Measurements from ENCODE around the gene ASZ1.

The ASZ1 gene

DNA sequence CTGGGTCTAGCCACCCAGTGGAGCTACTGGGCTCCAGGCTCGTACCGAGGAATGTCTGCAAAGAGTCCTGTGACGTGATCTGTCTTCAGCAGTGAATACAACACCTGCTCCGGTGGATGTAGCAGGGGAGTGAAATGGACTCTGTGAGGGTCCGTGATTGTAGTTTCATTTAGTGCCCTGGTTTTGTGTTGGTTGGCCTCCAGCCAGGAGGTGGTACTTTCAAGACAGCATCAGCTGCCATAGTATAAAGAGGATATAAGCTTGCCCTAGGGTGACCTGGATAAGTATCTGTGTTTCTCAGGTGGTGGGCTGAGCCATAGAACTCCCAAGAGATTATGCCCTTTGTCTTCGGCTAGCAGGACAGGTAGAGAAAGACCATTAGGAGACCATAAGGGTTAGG, 79.8 kb downstream of the ASZ1 start:
- no peak for DNase-seq (ENCODE audit: low read depth in 4 of 4, low spot score in 1 of 4)

DNA sequence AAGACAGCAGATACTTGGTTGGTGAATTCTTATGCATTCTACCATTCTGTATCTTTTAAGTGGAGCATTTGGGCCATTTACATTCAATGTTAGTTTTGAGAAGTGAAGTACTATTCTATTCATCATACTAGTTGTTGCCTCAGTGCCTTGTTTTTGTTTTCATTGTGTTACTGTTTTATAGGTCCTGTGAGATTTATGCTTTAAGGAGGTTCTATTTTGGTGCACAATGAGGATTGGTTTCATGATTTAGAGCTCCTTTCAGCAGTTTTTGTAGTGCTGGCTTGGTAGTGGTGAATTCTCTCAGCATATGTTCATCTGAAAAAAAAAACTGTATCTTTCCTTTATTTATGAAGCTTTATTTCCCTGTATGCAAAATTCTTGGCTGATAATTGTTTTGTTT, 81.1 kb downstream of the ASZ1 start:
- DNase-seq (ENCODE audit: low read depth in 4 of 4, low spot score in 1 of 4), result no peak

DNA sequence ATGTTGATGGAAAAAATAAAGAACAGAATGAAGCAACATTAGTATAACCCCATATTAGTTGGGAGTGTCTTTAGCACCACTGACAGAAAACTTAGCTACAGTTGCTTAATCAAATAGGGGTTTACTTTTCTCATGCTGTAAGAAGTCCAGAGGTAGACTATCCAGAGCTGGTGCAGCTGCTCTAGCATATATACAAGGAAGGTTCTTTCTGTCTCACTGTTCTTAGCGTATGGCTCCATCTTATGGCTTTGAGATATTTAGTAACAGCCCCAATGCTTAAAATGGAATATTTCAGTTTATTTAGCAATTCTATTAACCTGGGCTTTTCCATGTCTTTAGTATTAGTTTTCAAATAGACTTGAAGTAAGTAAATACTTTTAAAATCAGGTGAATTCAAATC, 89.3 kb downstream of the ASZ1 start:
- no peak for DNase-seq (ENCODE audit: low read depth in 4 of 4, low spot score in 1 of 4)

- DNase-seq (ENCODE audit: low read depth in 4 of 4, low spot score in 1 of 4), result no peak
Observed at GRCh38 chr7:117333168-117333567, 94.1 kb downstream of the ASZ1 start.

- DNase-seq (ENCODE audit: low read depth in 4 of 4, low spot score in 1 of 4), result no peak
Observed at GRCh38 chr7:117332031-117332430, 95.3 kb downstream of the ASZ1 start.

- no peak for DNase-seq (ENCODE audit: low read depth in 4 of 4, low spot score in 1 of 4)
Observed at GRCh38 chr7:117325836-117326235, 101.5 kb downstream of the ASZ1 start.

DNA sequence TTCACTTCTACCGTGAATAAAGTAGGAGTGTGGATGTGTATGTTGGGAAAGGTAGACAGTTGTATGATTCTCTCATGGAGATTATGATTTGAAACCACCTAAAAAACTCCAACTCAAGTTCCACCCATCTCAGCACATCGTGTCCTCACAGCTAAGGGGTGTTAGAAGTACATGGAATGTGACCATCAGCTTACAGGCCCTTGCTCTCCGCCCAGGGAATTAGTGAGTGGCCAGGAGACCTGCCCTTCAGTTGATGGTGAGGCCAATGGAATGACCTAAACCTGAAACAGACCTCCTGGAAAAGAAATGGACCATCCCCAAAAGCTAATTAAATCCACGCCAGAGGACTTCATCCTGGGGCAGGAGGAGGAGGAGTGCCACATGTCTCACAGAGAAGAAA, 102.3 kb downstream of the ASZ1 start:
- no peak for DNase-seq (ENCODE audit: low read depth in 4 of 4, low spot score in 1 of 4)

DNA sequence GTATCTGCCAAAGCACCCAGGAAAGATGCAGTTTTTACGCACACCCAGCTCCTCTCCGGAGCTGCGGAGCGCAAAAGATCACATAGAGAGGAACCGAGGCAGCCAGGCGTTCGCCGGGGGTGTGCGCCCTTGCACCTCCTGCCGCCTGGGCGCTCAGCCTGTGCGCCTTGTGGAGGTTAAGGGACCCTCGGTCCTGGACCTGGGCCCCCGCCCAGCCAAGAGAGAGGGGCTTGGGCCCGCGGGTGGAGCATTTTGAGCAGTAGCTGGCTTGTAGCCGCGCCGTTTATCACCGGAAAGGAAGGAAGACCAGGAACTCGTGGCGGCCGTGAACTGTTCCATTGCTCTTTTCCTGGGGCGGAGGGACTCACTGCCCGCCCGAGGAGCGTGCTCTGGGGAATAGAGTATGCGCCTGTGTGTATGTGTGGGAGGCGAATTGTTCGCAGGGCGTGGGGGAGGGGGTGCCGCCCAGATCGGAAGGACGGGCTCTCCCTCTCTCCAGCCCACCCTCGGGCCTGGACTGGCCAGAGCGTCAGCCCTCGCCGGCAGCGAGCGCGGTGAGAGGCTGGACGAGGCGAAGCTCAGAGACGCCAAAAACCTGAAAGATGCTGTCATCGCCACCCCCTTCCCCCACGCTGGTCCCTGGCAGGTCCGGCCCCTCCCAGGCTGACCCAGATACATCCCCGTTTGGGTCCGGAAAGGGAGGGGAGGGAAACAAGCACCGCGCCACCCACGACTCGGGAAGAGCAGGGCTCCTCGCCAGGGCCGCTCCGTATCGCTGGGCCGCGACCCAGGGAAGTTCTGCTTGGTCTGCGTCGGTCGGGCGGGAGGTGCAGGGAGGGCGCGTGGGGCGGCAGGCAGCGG, 103.2 kb downstream of the ASZ1 start:
- DNase-seq (ENCODE audit: low read depth in 4 of 4, low spot score in 1 of 4), result no peak

DNA sequence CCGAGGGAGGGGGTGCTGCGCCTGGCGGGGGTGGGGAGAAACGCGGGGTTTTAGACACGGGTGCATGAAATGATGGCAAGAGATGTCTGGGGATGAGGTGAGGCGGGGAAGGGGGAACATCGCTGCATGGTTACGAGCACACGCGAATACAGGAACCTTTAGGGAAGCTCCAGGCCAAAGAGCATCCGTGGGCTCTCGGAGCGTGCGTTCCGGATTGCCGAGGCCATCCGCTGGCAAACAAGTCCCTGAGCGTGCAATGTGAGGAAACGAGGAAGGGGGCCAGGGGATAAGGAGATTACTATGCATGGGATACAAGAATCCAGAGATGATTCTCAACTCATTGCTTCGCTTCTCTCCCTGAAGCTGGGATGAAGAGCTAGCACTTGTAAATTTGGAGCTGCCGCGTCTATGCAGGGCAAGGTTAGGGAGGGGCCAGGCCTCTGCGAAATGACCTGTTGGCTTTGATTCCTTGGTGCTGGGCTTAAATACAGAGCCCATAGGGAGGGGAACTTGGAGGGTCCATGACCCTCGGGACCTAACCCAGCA, 103.9 kb downstream of the ASZ1 start:
- no peak for DNase-seq (ENCODE audit: low read depth in 4 of 4, low spot score in 1 of 4)

- no peak for DNase-seq (ENCODE audit: low read depth in 4 of 4, low spot score in 1 of 4)
Observed at GRCh38 chr7:117322741-117323304, 104.5 kb downstream of the ASZ1 start, which contains the start of gene WNT2. TSS of gene WNT2 (minus strand) at chr7:117323058. CDS start at chr7:117322989, 69 bp downstream.

- no peak for DNase-seq (ENCODE audit: low read depth in 4 of 4, low spot score in 1 of 4)
Observed at GRCh38 chr7:117320523-117320922, 106.8 kb downstream of the ASZ1 start.

- DNase-seq (ENCODE audit: low read depth in 4 of 4, low spot score in 1 of 4), result no peak
Observed at GRCh38 chr7:117319181-117319580, 108.1 kb downstream of the ASZ1 start.

DNA sequence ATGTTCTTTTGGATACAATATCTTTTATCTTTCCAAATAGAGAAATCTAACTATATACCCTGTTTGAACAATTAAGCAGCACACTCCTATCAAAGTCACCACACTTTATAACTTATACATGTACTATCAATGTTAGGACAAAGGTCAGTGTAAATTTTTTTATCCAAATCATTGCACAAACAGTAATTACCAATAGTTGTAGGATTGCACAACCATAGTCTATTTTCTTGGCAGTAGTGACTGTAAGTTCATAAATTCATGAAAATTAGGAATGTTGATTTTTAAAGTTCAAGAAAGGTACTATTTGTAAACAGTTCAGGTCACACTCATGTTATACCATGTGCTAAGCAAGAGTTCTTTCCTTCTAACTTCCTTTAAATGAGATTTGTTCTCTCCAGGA, 113.7 kb downstream of the ASZ1 start:
- DNase-seq (ENCODE audit: low read depth in 4 of 4, low spot score in 1 of 4), result no peak

Data from stimulated activated CD4-positive, alpha-beta T cell treated with anti-CD3 and anti-CD28 coated beads, Interleukin-1b, Interleukin-23, amount 100 ng/mL, for 24 hours (primary cell).